Activated T-helper 2 cell treated with anti-CD3 and anti-CD28 coated beads, Interferon-gamma antibody, Interleukin-2, Interleukin-4, amounts not matched to agents 10 μg/mL and 5 μg/mL and 100 μg/mL, durations not matched to agents 14 hours and 24 hours and 36 hours (primary cell): ENCODE measurements around the gene CALD1. TPM values are rescaled to one million over a fixed set of nuclear protein-coding genes. Genes with fewer than 3 reads are reported as not detected.

ENCODE experiments used
- DNase-seq: peaks from one replicate; pipeline ENCODE4 v3.0.0; 2021; ENCODE audit warnings: low spot score
- H3K27ac Mint-ChIP-seq: one replicate; pipeline ENCODE4 v1.8.0; 2021; ENCODE audit warnings: mixed read lengths
- H3K27me3 Mint-ChIP-seq: one replicate; pipeline ENCODE4 v1.8.0; 2021; ENCODE audit warnings: low read depth, mixed read lengths
- H3K36me3 Mint-ChIP-seq: one replicate; pipeline ENCODE4 v1.8.0; 2021; ENCODE audit warnings: low read depth, mixed read lengths
- H3K4me1 Mint-ChIP-seq: one replicate; pipeline ENCODE4 v1.8.0; 2021; ENCODE audit warnings: low read depth, mixed read lengths
- H3K4me3 Mint-ChIP-seq: one replicate; pipeline ENCODE4 v1.8.0; 2021; ENCODE audit warnings: low read depth, mild to moderate bottlenecking, moderate library complexity, mixed read lengths
- H3K9me3 Mint-ChIP-seq: one replicate; pipeline ENCODE4 v1.8.0; 2021; ENCODE audit warnings: mixed read lengths
- intact Hi-C: fragments of 100-400 bp; cut with micrococcal nuclease; formaldehyde crosslinking; loops from one replicate; pipeline ENCODE4 v1.15.1; 2023
- total RNA-seq: library from RNA; stranded (reverse); gene quantifications from 2 replicates; pipeline ENCODE4 v1.2.3, GENCODE V29; 2022

The CALD1 gene
- total RNA-seq, 1 donor from 2014 or later, result 10.1 TPM

GRCh38 chr7:134804351-134804750, 24.9 kb downstream of the CALD1 start:
- intact Hi-C loops, result no loop called here
- Mint-ChIP-seq H3K36me3 (no peaks in the 10 kb centered on the region), H3K27ac (no peak overlapping the region)

GRCh38 chr7:134804854-134805253, 25.4 kb downstream of the CALD1 start:
- no peak for DNase-seq
- Mint-ChIP-seq H3K9me3 (no peaks in the 10 kb centered on the region), H3K27ac (no peak overlapping the region), H3K36me3 (no peaks in the 10 kb centered on the region), H3K4me1 (peaks cover 4% of the 10 kb centered on the region), H3K4me3 (no peak overlapping the region), H3K27me3 (no peaks in the 10 kb centered on the region)
- intact Hi-C loops, result no loop called here

More at GRCh38 chr7:134804351-134804750, 24.9 kb downstream of the CALD1 start:
- H3K27me3 Mint-ChIP-seq, result peaks cover 1% of the 10 kb centered on the region
- no peak overlapping the region for H3K4me3 Mint-ChIP-seq
- no peaks in the 10 kb centered on the region for H3K9me3 Mint-ChIP-seq
- DNase-seq, result no peak
- peaks cover 4% of the 10 kb centered on the region for H3K4me1 Mint-ChIP-seq

GRCh38 chr7:134806197-134806596, 26.8 kb downstream of the CALD1 start:
- H3K36me3 Mint-ChIP-seq, result no peaks in the 10 kb centered on the region
- no peak for DNase-seq
- no peak overlapping the region for H3K27ac Mint-ChIP-seq
- H3K27me3 Mint-ChIP-seq, result no peaks in the 10 kb centered on the region
- peaks cover 4% of the 10 kb centered on the region for H3K4me1 Mint-ChIP-seq
- H3K4me3 Mint-ChIP-seq, result no peak overlapping the region
- H3K9me3 Mint-ChIP-seq, result no peaks in the 10 kb centered on the region
- intact Hi-C loops, result no loop called here

GRCh38 chr7:134809616-134810015, 30.2 kb downstream of the CALD1 start:
- H3K4me3 Mint-ChIP-seq, result no peak overlapping the region
- H3K9me3 Mint-ChIP-seq, result no peaks in the 10 kb centered on the region
- intact Hi-C loops, result no loop called here
- H3K27me3 Mint-ChIP-seq, result no peaks in the 10 kb centered on the region
- no peak for DNase-seq
- H3K36me3 Mint-ChIP-seq, result no peaks in the 10 kb centered on the region
- no peak overlapping the region for H3K27ac Mint-ChIP-seq
- no peaks in the 10 kb centered on the region for H3K4me1 Mint-ChIP-seq

GRCh38 chr7:134811765-134812164, 32.3 kb downstream of the CALD1 start:
- DNase-seq, result no peak
- Mint-ChIP-seq H3K4me3 (no peak overlapping the region), H3K36me3 (no peaks in the 10 kb centered on the region), H3K9me3 (no peaks in the 10 kb centered on the region), H3K27ac (no peak overlapping the region), H3K4me1 (no peaks in the 10 kb centered on the region), H3K27me3 (no peaks in the 10 kb centered on the region)
- intact Hi-C loops, result no loop called here

- Mint-ChIP-seq H3K4me3 (no peak overlapping the region), H3K4me1 (no peaks in the 10 kb centered on the region), H3K27ac (no peak overlapping the region), H3K9me3 (no peaks in the 10 kb centered on the region), H3K36me3 (no peaks in the 10 kb centered on the region), H3K27me3 (no peaks in the 10 kb centered on the region)
- intact Hi-C loops, result no loop called here
- DNase-seq, result no peak
Observed at GRCh38 chr7:134813663-134814396, 34.4 kb downstream of the CALD1 start.

- Mint-ChIP-seq H3K9me3 (no peaks in the 10 kb centered on the region), H3K4me1 (no peaks in the 10 kb centered on the region), H3K4me3 (no peak overlapping the region), H3K27me3 (no peaks in the 10 kb centered on the region), H3K36me3 (no peaks in the 10 kb centered on the region), H3K27ac (no peak overlapping the region)
- intact Hi-C loops, result no loop called here
- no peak for DNase-seq
Observed at GRCh38 chr7:134814730-134815364, 35.4 kb downstream of the CALD1 start.

- Mint-ChIP-seq H3K27me3 (no peaks in the 10 kb centered on the region), H3K4me1 (no peaks in the 10 kb centered on the region), H3K9me3 (no peaks in the 10 kb centered on the region), H3K36me3 (no peaks in the 10 kb centered on the region), H3K4me3 (no peak overlapping the region), H3K27ac (no peak overlapping the region)
- intact Hi-C loops, result no loop called here
- no peak for DNase-seq
Observed at GRCh38 chr7:134818613-134819345, 39.3 kb downstream of the CALD1 start.

- Mint-ChIP-seq H3K4me1 (no peaks in the 10 kb centered on the region), H3K27me3 (peaks cover 1% of the 10 kb centered on the region), H3K4me3 (no peak overlapping the region), H3K27ac (no peak overlapping the region), H3K9me3 (no peaks in the 10 kb centered on the region), H3K36me3 (no peaks in the 10 kb centered on the region)
- intact Hi-C loops, result no loop called here
- no peak for DNase-seq
Observed at GRCh38 chr7:134819401-134819800, 40.0 kb downstream of the CALD1 start.

- Mint-ChIP-seq H3K36me3 (no peaks in the 10 kb centered on the region), H3K4me1 (no peaks in the 10 kb centered on the region), H3K27me3 (peaks cover 2% of the 10 kb centered on the region), H3K27ac (no peak overlapping the region), H3K4me3 (no peak overlapping the region), H3K9me3 (no peaks in the 10 kb centered on the region)
- intact Hi-C loops, result no loop called here
- no peak for DNase-seq
Observed at GRCh38 chr7:134820295-134820694, 40.9 kb downstream of the CALD1 start.

- no peaks in the 10 kb centered on the region for H3K4me1 Mint-ChIP-seq
- DNase-seq, result no peak
- no peaks in the 10 kb centered on the region for H3K9me3 Mint-ChIP-seq
- H3K27me3 Mint-ChIP-seq, result peaks cover 2% of the 10 kb centered on the region
- intact Hi-C loops, result no loop called here
- no peaks in the 10 kb centered on the region for H3K36me3 Mint-ChIP-seq
- no peak overlapping the region for H3K27ac Mint-ChIP-seq
- no peak overlapping the region for H3K4me3 Mint-ChIP-seq
Observed at GRCh38 chr7:134820778-134821177, 41.3 kb downstream of the CALD1 start.

- Mint-ChIP-seq H3K27me3 (peaks cover 2% of the 10 kb centered on the region), H3K36me3 (no peaks in the 10 kb centered on the region), H3K9me3 (no peaks in the 10 kb centered on the region), H3K27ac (no peak overlapping the region), H3K4me1 (no peaks in the 10 kb centered on the region), H3K4me3 (no peak overlapping the region)
- intact Hi-C loops, result no loop called here
- DNase-seq, result no peak
Observed at GRCh38 chr7:134823400-134823799, 44.0 kb downstream of the CALD1 start.

GRCh38 chr7:134825666-134826065, 46.2 kb downstream of the CALD1 start:
- Mint-ChIP-seq H3K27me3 (peaks cover 2% of the 10 kb centered on the region), H3K27ac (no peak overlapping the region), H3K36me3 (no peaks in the 10 kb centered on the region), H3K4me3 (no peak overlapping the region), H3K4me1 (no peaks in the 10 kb centered on the region), H3K9me3 (no peaks in the 10 kb centered on the region)
- intact Hi-C loops, result no loop called here
- DNase-seq, result no peak
